H1 (cell line): ENCODE data around the gene AQP12A. TPM values are rescaled to one million over a fixed set of nuclear protein-coding genes. Genes with fewer than 3 reads are reported as not detected.

ENCODE experiments used
- CTCF ChIA-PET: fragments of 300-600 bp; sonication (Branson Sonifier 250); formaldehyde crosslinking; loops from one replicate; lab custom pipeline; 2021; ENCODE audit not compliant: partially characterized antibody; lab: Charles Lee
- POLR2A ChIA-PET: fragments of 300-600 bp; sonication (Branson Sonifier 250); formaldehyde crosslinking; loops from one replicate; lab custom pipeline; 2021; ENCODE audit warnings: inconsistent platforms; ENCODE audit not compliant: partially characterized antibody; lab: Charles Lee
- DNase-seq, 2 experiments: peaks; one replicate each; pipeline versions ENCODE4 v3.0.0 to v3.0.0-alpha.2; 2010 to 2022; ENCODE audit warnings: low spot score in 2 of 2, low read depth in 1 of 2, mixed read lengths in 1 of 2
- FAIRE-seq: peaks from 2 replicates; lab custom pipeline; 2011; peaks lifted over from hg19 to GRCh38; lab: Jason Lieb, UNC
- H2AFZ ChIP-seq: 2 replicates; pipeline ENCODE4 v1.8.1; 2012; ENCODE audit warnings: low read length, inconsistent platforms
- H2AK5ac ChIP-seq: 2 replicates; pipeline ENCODE4 v1.6.1; 2013; ENCODE audit warnings: low read depth, low read length
- H2BK120ac ChIP-seq: replicated peaks from 2 replicates; pipeline ENCODE3; 2013; ENCODE audit warnings: low read depth, low read length, inconsistent platforms
- H2BK12ac ChIP-seq: 2 replicates; pipeline ENCODE4 v1.6.1; 2013; ENCODE audit warnings: low read depth, low read length
- H2BK15ac ChIP-seq: 2 replicates; pipeline ENCODE4 v1.6.1; 2013; ENCODE audit warnings: low read length
- H2BK20ac ChIP-seq: 2 replicates; pipeline ENCODE4 v1.6.1; 2013; ENCODE audit warnings: low read length
- H2BK5ac ChIP-seq: 2 replicates; pipeline ENCODE4 v1.6.1; 2013; ENCODE audit warnings: low read depth, low read length
- H3K14ac ChIP-seq: 2 replicates; pipeline ENCODE4 v1.6.1; 2013; ENCODE audit warnings: inconsistent platforms; ENCODE audit not compliant: insufficient read length
- H3K18ac ChIP-seq: 2 replicates; pipeline ENCODE4 v1.6.1; 2013; ENCODE audit warnings: low read length; ENCODE audit errors: extremely low read depth
- H3K23ac ChIP-seq: 2 replicates; pipeline ENCODE4 v1.6.1; 2013; ENCODE audit warnings: inconsistent platforms; ENCODE audit not compliant: insufficient read length
- H3K23me2 ChIP-seq: 2 replicates; pipeline ENCODE4 v1.6.1; 2013; ENCODE audit warnings: low read depth, low read length
- H3K27ac ChIP-seq: 2 replicates; pipeline ENCODE4 v1.6.1; 2011; ENCODE audit warnings: low read depth, low read length, inconsistent platforms
- H3K27me3 ChIP-seq, 4 experiments: replicated peaks in 1 of 4; 1 replicate in 1 of 4; 2 replicates in 3 of 4; pipeline versions ENCODE4 v1.6.1 to v1.8.1; 2011 to 2013; ENCODE audit warnings: low read length in 3 of 4, mild to moderate bottlenecking in 3 of 4, inconsistent platforms in 2 of 4, mixed read lengths in 2 of 4, moderate library complexity in 1 of 4; ENCODE audit not compliant: control insufficient read depth in 3 of 4, insufficient read depth in 3 of 4; ENCODE audit errors: extremely low read depth in 1 of 4
- H3K36me3 ChIP-seq, 4 experiments: 2 replicates each; pipeline versions ENCODE4 v1.6.1 to v1.8.1; 2011 to 2013; ENCODE audit warnings: mild to moderate bottlenecking in 4 of 4, low read length in 3 of 4, moderate library complexity in 2 of 4, control low read depth in 1 of 4, inconsistent platforms in 1 of 4; ENCODE audit not compliant: insufficient read depth in 4 of 4, control insufficient read depth in 2 of 4
- H3K4ac ChIP-seq: replicated peaks from 2 replicates; pipeline ENCODE3; 2013; ENCODE audit warnings: low read length, low read depth, mixed read lengths, inconsistent platforms; ENCODE audit not compliant: insufficient read length
- H3K4me1 ChIP-seq, 4 experiments: replicated peaks in 1 of 4; 1 replicate in 1 of 4; 2 replicates in 3 of 4; pipeline versions ENCODE4 v1.6.1 to v1.8.1; 2011 to 2013; ENCODE audit warnings: low read length in 3 of 4, inconsistent platforms in 2 of 4, mixed read lengths in 1 of 4; ENCODE audit not compliant: insufficient read depth in 4 of 4, control insufficient read depth in 3 of 4
- H3K4me2 ChIP-seq, 2 experiments: 2 replicates each; pipeline versions ENCODE4 v1.6.1 to v1.8.1; 2011 to 2013; ENCODE audit warnings: low read depth in 2 of 2, low read length in 2 of 2, control low read depth in 1 of 2, inconsistent platforms in 1 of 2, mild to moderate bottlenecking in 1 of 2; ENCODE audit not compliant: insufficient read depth in 1 of 2
- H3K4me3 ChIP-seq, 4 experiments: fragments of 200-600, 300-600 bp in 1 of 4; sonication (generic), shearing (Covaris generic), sonication (Bioruptor Twin) in 1 of 4; 2 replicates each; pipeline versions ENCODE4 v1.5.1 to v1.8.1; 2011 to 2016; ENCODE audit warnings: low read length in 4 of 4, low read depth in 3 of 4, control low read depth in 2 of 4, inconsistent platforms in 2 of 4, mild to moderate bottlenecking in 2 of 4, mixed read lengths in 1 of 4, moderate library complexity in 1 of 4; ENCODE audit not compliant: insufficient read depth in 2 of 4; ENCODE audit errors: extremely low read depth in 1 of 4
- H3K56ac ChIP-seq: replicated peaks from 2 replicates; pipeline ENCODE3; 2013; ENCODE audit warnings: low read depth, mild to moderate bottlenecking, mixed read lengths, low read length, inconsistent platforms; ENCODE audit not compliant: insufficient read length
- H3K79me1 ChIP-seq: 2 replicates; pipeline ENCODE4 v1.6.1; 2013; ENCODE audit warnings: low read depth, low read length, control low read depth
- H3K79me2 ChIP-seq, 2 experiments: 2 replicates each; pipeline versions ENCODE4 v1.6.1 to v1.8.1; 2012 to 2013; ENCODE audit warnings: low read length in 2 of 2, mild to moderate bottlenecking in 2 of 2, inconsistent platforms in 1 of 2; ENCODE audit not compliant: insufficient read depth in 2 of 2, control insufficient read depth in 1 of 2
- H3K9ac ChIP-seq, 4 experiments: replicated peaks in 1 of 4; 1 replicate in 1 of 4; 2 replicates in 3 of 4; pipeline versions ENCODE4 v1.6.1 to v1.8.1; 2011 to 2013; ENCODE audit warnings: low read depth in 3 of 4, low read length in 3 of 4, control low read depth in 2 of 4, mild to moderate bottlenecking in 2 of 4, moderate library complexity in 2 of 4, inconsistent platforms in 1 of 4; ENCODE audit errors: extremely low read depth in 1 of 4
- H3K9me3 ChIP-seq, 2 experiments: 2 replicates each; pipeline versions ENCODE4 v1.6.1 to v1.8.1; 2012 to 2013; ENCODE audit warnings: mild to moderate bottlenecking in 2 of 2, moderate library complexity in 2 of 2, control low read depth in 1 of 2, inconsistent platforms in 1 of 2, low read depth in 1 of 2, low read length in 1 of 2, mixed read lengths in 1 of 2; ENCODE audit not compliant: insufficient read depth in 2 of 2
- H4K20me1 ChIP-seq, 2 experiments: replicated peaks in 1 of 2; 2 replicates each; pipeline versions ENCODE3 to v1.8.1; 2011 to 2013; ENCODE audit warnings: inconsistent platforms in 2 of 2, low read length in 2 of 2, mild to moderate bottlenecking in 1 of 2; ENCODE audit not compliant: insufficient read depth in 2 of 2, control insufficient read depth in 1 of 2
- H4K5ac ChIP-seq: 2 replicates; pipeline ENCODE4 v1.6.1; 2013; ENCODE audit warnings: low read length, low read depth, mixed read lengths, inconsistent platforms; ENCODE audit not compliant: insufficient read length
- H4K8ac ChIP-seq: 2 replicates; pipeline ENCODE4 v1.8.0; 2013; ENCODE audit warnings: mild to moderate bottlenecking, moderate library complexity, low read length, inconsistent platforms; ENCODE audit not compliant: insufficient read depth; ENCODE audit errors: extremely low read depth
- H4K91ac ChIP-seq: replicated peaks from 2 replicates; pipeline ENCODE3; 2013; ENCODE audit warnings: low read length, mixed read lengths, inconsistent platforms; ENCODE audit not compliant: insufficient read length
- CBX5 ChIP-seq: fragments of 300-800, 300-1000 bp; sonication (generic); IDR thresholded peaks from 2 replicates; pipeline ENCODE4 v1.7.1; 2016; ENCODE audit warnings: antibody characterized with exemption, low read length, low read depth
- GTF2F1 ChIP-seq: IDR thresholded peaks from 2 replicates; pipeline ENCODE4 v1.6.1; 2012; ENCODE audit warnings: low read depth, low read length, improper control_type of control experiment, borderline replicate concordance
- MAFK ChIP-seq: IDR thresholded peaks from 2 replicates; pipeline ENCODE4 v1.6.1; 2012; ENCODE audit warnings: low read depth, mild to moderate bottlenecking, improper control_type of control experiment, low read length
- NRF1 ChIP-seq: IDR thresholded peaks from 2 replicates; pipeline ENCODE4 v1.6.1; 2011; ENCODE audit warnings: mild to moderate bottlenecking, low read depth, low read length, improper control_type of control experiment
- RXRA ChIP-seq: IDR thresholded peaks from 2 replicates; pipeline ENCODE4 v1.6.1; 2011; ENCODE audit warnings: low read depth, mild to moderate bottlenecking, low read length, moderate library complexity; ENCODE audit not compliant: insufficient read depth
- SIN3A ChIP-seq, 2 experiments: IDR thresholded peaks in 1 of 2; conservative IDR thresholded peaks in 1 of 2; 2 replicates each; pipeline ENCODE4 v1.6.1; 2011 to 2012; ENCODE audit warnings: low read length in 2 of 2, improper control_type of control experiment in 1 of 2, low read depth in 1 of 2, mild to moderate bottlenecking in 1 of 2
- SIX5 ChIP-seq: IDR thresholded peaks from 2 replicates; pipeline ENCODE4 v1.6.1; 2011; ENCODE audit warnings: mild to moderate bottlenecking, low read depth, low read length
- SP1 ChIP-seq: IDR thresholded peaks from 2 replicates; pipeline ENCODE4 v1.6.1; 2011; ENCODE audit warnings: low read depth, low read length
- WGBS, 2 experiments: shearing (Covaris generic) in 1 of 2; methylation state at CpG; one replicate each; pipeline versions ENCODE4 v1.1.6 to v1.1.7; 2013 to 2015; ENCODE audit warnings: low lambda C conversion rate in 2 of 2, mixed read lengths in 2 of 2, inconsistent platforms in 1 of 2, low coverage in 1 of 2, missing lambda C conversion rate in 1 of 2; ENCODE audit not compliant: insufficient replicate concordance in 2 of 2, insufficient coverage in 1 of 2, insufficient read length in 1 of 2; ENCODE audit errors: extremely low coverage in 1 of 2, missing lambda C conversion rate in 1 of 2; 5-methylcytosine and 5-hydroxymethylcytosine counted together
- polyA plus RNA-seq, 7 experiments: library from polyadenylated mRNA; depleted of rRNA in 3 of 7; stranded (reverse) in 5 of 7; unstranded in 2 of 7; fragments of >200 nt in 5 of 7; fragments of 200-250 nt in 2 of 7; gene quantifications; 1 replicate in 5 of 7; 2 replicates in 1 of 7; 4 replicates in 1 of 7; pipeline versions ENCODE4 v1.2.1 to v1.2.3, GENCODE V29; 2011 to 2013; ENCODE audit warnings: missing spikeins in 2 of 7, mixed read lengths in 2 of 7
- total RNA-seq: library from RNA; stranded (reverse); fragmentation: NEBNext Ultra II Directional; extraction: Animal tissue kit (Norgen Biotek cat#: 25700); gene quantifications from 2 replicates; pipeline ENCODE4 v1.2.1, GENCODE V29; 2021

AQP12A gene
- total and polyA plus RNA-seq, 2 of the 8 experiments (the other 6 are each of a cell fraction or from before 2014, with no cell fraction given): not detected

GRCh38 chr2:240649331-240649730, 42.3 kb upstream of the AQP12A start:
- no peak overlapping the region for H3K56ac ChIP-seq
- ChIA-PET CTCF (interaction anchor here (0.9 to 1.2 kb wide), 2 partner anchors 37 to 1229 kb away, joined by 3 read pairs; no protein-coding TSS in a partner anchor), POLR2A (no interaction called here)
- no peak overlapping the region for H3K4ac ChIP-seq
- no peak overlapping the region for H3K4me3 ChIP-seq
- no peak overlapping the region for H3K14ac ChIP-seq
- H3K79me1 ChIP-seq: no peaks in the 10 kb centered on the region
- no peak overlapping the region for H4K8ac ChIP-seq
- no peak overlapping the region for H4K5ac ChIP-seq
- H3K9me3 ChIP-seq: no peaks in the 10 kb centered on the region
- no peak overlapping the region for H2AK5ac ChIP-seq
- no peak overlapping the region for H2BK15ac ChIP-seq
- no peak for FAIRE-seq
- H4K20me1 ChIP-seq: no peaks in the 10 kb centered on the region
- TF ChIP-seq NRF1 (no peak), SP1 (no peak), RXRA (no peak), SIN3A (conservative IDR thresholded peaks at IDR 0.05 in 1 of 2, IDR thresholded peaks at IDR 0.05 in 1 of 2; ENCODE audit: low read depth in 1 of 2, low read length in 2 of 2) (no peak), MAFK (no peak), GTF2F1 (no peak), SIX5 (no peak), CBX5 (no peak)
- H3K9ac ChIP-seq: no peak overlapping the region
- H3K27ac ChIP-seq: no peak overlapping the region
- H3K18ac ChIP-seq: no peak overlapping the region
- no peaks in the 10 kb centered on the region for H3K79me2 ChIP-seq
- 75% methylated on average over 7 of the region's 7 CpGs; no CpG with 5 or more reads in 1 of the 2 experiments for WGBS, 2 experiments
- H2BK20ac ChIP-seq: no peak overlapping the region
- no peak overlapping the region for H2BK5ac ChIP-seq
- H3K4me1 ChIP-seq: peaks cover 0 to 10% (median 6%) of the 10 kb centered on the region in 4 experiments; a peak in 5 of 7 replicates
- DNase-seq: peak in 1 of 2 experiments; percentile 32
- H3K23ac ChIP-seq: no peak overlapping the region
- no peak overlapping the region for H2AFZ ChIP-seq
- no peaks in the 10 kb centered on the region for H3K36me3 ChIP-seq
- H2BK120ac ChIP-seq: no peak overlapping the region
- H3K23me2 ChIP-seq: no peaks in the 10 kb centered on the region
- H2BK12ac ChIP-seq: no peak overlapping the region
- peaks cover 0 to 4% (median 2%) of the 10 kb centered on the region in 4 experiments; a peak in 3 of 7 replicates for H3K27me3 ChIP-seq
- no peak overlapping the region for H3K4me2 ChIP-seq
- H4K91ac ChIP-seq: no peak overlapping the region
